Breast epithelium (tissue), 4 donors: ENCODE data around the gene SFI1. TPM values are rescaled to one million over a fixed set of nuclear protein-coding genes. Genes with fewer than 3 reads are reported as not detected.
"Not testable (repeated sequence)": the region's sequence is repeated elsewhere in the genome, so short reads cannot be mapped to it uniquely, and the experiment has no call there.

Experiments used
- DNase-seq, 2 donors: peaks; one replicate each; pipeline ENCODE4 v3.0.0-alpha.2; 2019; ENCODE audit warnings: low spot score in 2 of 2
- H3K27ac ChIP-seq, 2 donors: fragments of 200-600 bp; sonication (generic) in 1 of 2; one replicate each; pipeline ENCODE4 v1.5.1; 2016 to 2019; ENCODE audit warnings: mild to moderate bottlenecking in 1 of 2
- H3K27me3 ChIP-seq, 2 donors: fragments of 200-600 bp; sonication (generic) in 1 of 2; one replicate each; pipeline versions ENCODE4 v1.5.1 to v1.6.0; 2017 to 2019; ENCODE audit warnings: control low read depth in 1 of 2, mild to moderate bottlenecking in 1 of 2
- H3K36me3 ChIP-seq: fragments of 200-600 bp; one replicate; pipeline ENCODE4 v1.5.1; 2019
- H3K4me1 ChIP-seq, 2 donors: fragments of 200-600 bp; sonication (generic); one replicate each; pipeline ENCODE4 v1.5.1; 2016 to 2019; ENCODE audit warnings: control low read depth in 1 of 2
- H3K4me3 ChIP-seq, 3 donors: fragments of 200-600 bp; sonication (generic); 1 replicate in 2 of 3; 2 replicates in 1 of 3; pipeline ENCODE4 v1.5.1; 2016 to 2019; ENCODE audit warnings: mild to moderate bottlenecking in 3 of 3, moderate library complexity in 2 of 3
- H3K9me3 ChIP-seq, 2 donors: fragments of 200-600 bp; sonication (generic) in 1 of 2; one replicate each; pipeline ENCODE4 v1.5.1; 2016 to 2019; ENCODE audit warnings: control low read depth in 1 of 2
- CTCF ChIP-seq, 3 donors: fragments of 450-650 bp; IDR thresholded peaks; one replicate each; pipeline ENCODE4 v1.5.1; 2016 to 2017; ENCODE audit warnings: antibody characterized with exemption in 3 of 3, mild to moderate bottlenecking in 3 of 3, moderate library complexity in 3 of 3
- POLR2A ChIP-seq: fragments of 450-650 bp; IDR thresholded peaks from one replicate; pipeline ENCODE4 v1.6.1; 2016; ENCODE audit warnings: antibody characterized with exemption, mild to moderate bottlenecking, moderate library complexity
- POLR2AphosphoS5 ChIP-seq, 3 donors: sonication (generic); formaldehyde crosslinking; IDR thresholded peaks; one replicate each; pipeline ENCODE4 v1.6.1; 2017; ENCODE audit warnings: antibody characterized with exemption in 3 of 3
- intact Hi-C: fragments of 100-400 bp; cut with DNase I; formaldehyde crosslinking; loops from one replicate; pipeline ENCODE4 v1.15.1; 2023; ENCODE audit warnings: low total_unique reads
- total RNA-seq, 3 donors: library from RNA; depleted of rRNA; stranded (reverse); fragments of >200 nt; gene quantifications; one replicate each; pipeline ENCODE4 v1.1.0, GENCODE V29; 2016

The SFI1 gene
- total RNA-seq, 3 donors from 2014 or later: 17.4 to 62.9 (median 42.1) TPM

GRCh38 chr22:31501738-31502137 is 5.4 kb downstream of the SFI1 start:
- H3K9me3 ChIP-seq: no peaks in the 10 kb centered on the region
- DNase-seq: no peak
- TF ChIP-seq POLR2A: no peak
- TF ChIP-seq CTCF (IDR thresholded peaks at IDR 0.05): no peak
- TF ChIP-seq POLR2AphosphoS5 (IDR thresholded peaks at IDR 0.05): no peak
- H3K27ac ChIP-seq: no peak overlapping the region
- H3K27me3 ChIP-seq: no peaks in the 10 kb centered on the region
- H3K4me1 ChIP-seq: no peaks in the 10 kb centered on the region
- H3K4me3 ChIP-seq: no peak overlapping the region
- intact Hi-C loops: no loop called here
- H3K36me3 ChIP-seq: no peaks in the 10 kb centered on the region

GRCh38 chr22:31503211-31503964 is 7.1 kb downstream of the SFI1 start:
- intact Hi-C loops: no loop called here
- no peak for DNase-seq
- no peak overlapping the region for H3K4me3 ChIP-seq
- H3K27me3 ChIP-seq: no peaks in the 10 kb centered on the region
- no peak for TF ChIP-seq CTCF (IDR thresholded peaks at IDR 0.05)
- TF ChIP-seq POLR2A: no peak
- TF ChIP-seq POLR2AphosphoS5 (IDR thresholded peaks at IDR 0.05): no peak
- H3K36me3 ChIP-seq: no peaks in the 10 kb centered on the region
- H3K27ac ChIP-seq: no peak overlapping the region
- H3K9me3 ChIP-seq: no peaks in the 10 kb centered on the region
- no peaks in the 10 kb centered on the region for H3K4me1 ChIP-seq

GRCh38 chr22:31504282-31504681 is 7.9 kb downstream of the SFI1 start:
- H3K27me3 ChIP-seq: no peaks in the 10 kb centered on the region
- intact Hi-C loops: no loop called here
- H3K9me3 ChIP-seq: no peaks in the 10 kb centered on the region
- TF ChIP-seq CTCF (IDR thresholded peaks at IDR 0.05) (no peak), POLR2A (no peak), POLR2AphosphoS5 (IDR thresholded peaks at IDR 0.05) (no peak)
- H3K4me1 ChIP-seq: no peaks in the 10 kb centered on the region
- H3K27ac ChIP-seq: no peak overlapping the region
- no peak overlapping the region for H3K4me3 ChIP-seq
- H3K36me3 ChIP-seq: no peaks in the 10 kb centered on the region
- no peak for DNase-seq

- intact Hi-C loops, H3K27ac ChIP-seq, DNase-seq, H3K4me3 ChIP-seq, H3K27me3 ChIP-seq, H3K4me1 ChIP-seq, H3K9me3 ChIP-seq, H3K36me3 ChIP-seq: not testable (repeated sequence)
These were observed 11.2 kb downstream of the SFI1 start for GRCh38 chr22:31507517-31507916.

GRCh38 chr22:31508536-31508935 is 12.2 kb downstream of the SFI1 start:
- no peaks in the 10 kb centered on the region for H3K9me3 ChIP-seq
- H3K4me1 ChIP-seq: no peaks in the 10 kb centered on the region
- TF ChIP-seq POLR2AphosphoS5 (IDR thresholded peaks at IDR 0.05) (no peak), POLR2A (no peak), CTCF (IDR thresholded peaks at IDR 0.05) (no peak)
- H3K4me3 ChIP-seq: no peak overlapping the region
- intact Hi-C loops: no loop called here
- no peaks in the 10 kb centered on the region for H3K36me3 ChIP-seq
- H3K27ac ChIP-seq: no peak overlapping the region
- no peak for DNase-seq
- H3K27me3 ChIP-seq: no peaks in the 10 kb centered on the region
